Stimulated activated CD8-positive, alpha-beta memory T cell treated with anti-CD3 and anti-CD28 coated beads, Interleukin-4, amount 100 ng/mL, for 4 hours (primary cell): ENCODE measurements around the gene HPN.
A peak's percentile ranks its signal among the peaks of the same experiment; 100 is the strongest.
"Not testable (repeated sequence)": the region's sequence is repeated elsewhere in the genome, so short reads cannot be mapped to it uniquely, and the experiment has no call there.

Source experiments
- DNase-seq, 2 donors: peaks; one replicate each; pipeline ENCODE4 v3.0.0-alpha.2; 2020; ENCODE audit warnings: low read depth in 2 of 2, low spot score in 1 of 2

HPN gene

GRCh38 chr19:35008891-35009341 is 32.6 kb upstream of the HPN start:
- no peak for DNase-seq

- no peak for DNase-seq
Observed at GRCh38 chr19:35009424-35010415, 31.8 kb upstream of the HPN start.

GRCh38 chr19:35011091-35011689 is 30.3 kb upstream of the HPN start:
- DNase-seq = no peak

- DNase-seq = no peak
Observed at GRCh38 chr19:35011737-35012682, 29.5 kb upstream of the HPN start.

- DNase-seq = peak; percentile 57 to 58
Observed at GRCh38 chr19:35013041-35013819, 28.3 kb upstream of the HPN start.

- DNase-seq = peak in 1 of 2 donors; percentile 40
Observed at GRCh38 chr19:35013820-35014754, 27.4 kb upstream of the HPN start.

- DNase-seq = not testable (repeated sequence)
Observed at GRCh38 chr19:35014774-35015173, 26.7 kb upstream of the HPN start.

- DNase-seq = no peak
Observed at GRCh38 chr19:35015270-35015953, 26.1 kb upstream of the HPN start.

GRCh38 chr19:35015954-35016351 is 25.6 kb upstream of the HPN start:
- no peak for DNase-seq

- no peak for DNase-seq
Observed at GRCh38 chr19:35017507-35017906, 24.0 kb upstream of the HPN start.

GRCh38 chr19:35018379-35018778 is 23.1 kb upstream of the HPN start:
- DNase-seq = no peak

GRCh38 chr19:35019144-35019543 is 22.4 kb upstream of the HPN start:
- DNase-seq = no peak

- no peak for DNase-seq
Observed at GRCh38 chr19:35021016-35021415, 20.5 kb upstream of the HPN start.

- no peak for DNase-seq
Observed at GRCh38 chr19:35021596-35021995, 19.9 kb upstream of the HPN start.

GRCh38 chr19:35022460-35022859 is 19.1 kb upstream of the HPN start:
- DNase-seq = no peak

GRCh38 chr19:35023428-35023827 is 18.1 kb upstream of the HPN start:
- DNase-seq = no peak

- DNase-seq = no peak
Observed at GRCh38 chr19:35024095-35024494, 17.4 kb upstream of the HPN start.

- DNase-seq = no peak
Observed at GRCh38 chr19:35025969-35026368, 15.6 kb upstream of the HPN start.

- DNase-seq = no peak
Observed at GRCh38 chr19:35026418-35026817, 15.1 kb upstream of the HPN start.
